Measurements from ENCODE around the gene AGL. TPM values are rescaled to one million over a fixed set of nuclear protein-coding genes. Genes with fewer than 3 reads are reported as not detected.
"Not testable (repeated sequence)": the region's sequence is repeated elsewhere in the genome, so short reads cannot be mapped to it uniquely, and the experiment has no call there.

The AGL gene
- total RNA-seq, 6 experiments from 2014 or later, result 5.8 to 8.2 (median 7.2) TPM

- DNase-seq, result peak; percentile 19
- no peak for TF ChIP-seq CTCF (IDR thresholded peaks at IDR 0.05)
- peaks cover 13% of the 10 kb centered on the region for H3K4me1 Mint-ChIP-seq (ENCODE audit: low read depth)
- no peaks in the 10 kb centered on the region for H3K36me3 Mint-ChIP-seq (ENCODE audit: low read depth)
- no peaks in the 10 kb centered on the region for H3K9me3 Mint-ChIP-seq
- no peak overlapping the region for H3K4me3 Mint-ChIP-seq
- no peak overlapping the region for H3K27ac Mint-ChIP-seq
- H3K27me3 Mint-ChIP-seq (ENCODE audit: insufficient read depth), result peaks cover 2% of the 10 kb centered on the region; the same call in 1 of the 2 replicates
Measured at GRCh38 chr1:99855914-99856450, 5.8 kb downstream of the AGL start.

GRCh38 chr1:99857041-99857440 lies 6.9 kb downstream of the AGL start:
- H3K9me3 Mint-ChIP-seq; H3K27ac Mint-ChIP-seq; H3K4me3 Mint-ChIP-seq; DNase-seq; H3K36me3 Mint-ChIP-seq (ENCODE audit: low read depth); H3K4me1 Mint-ChIP-seq (ENCODE audit: low read depth); H3K27me3 Mint-ChIP-seq (ENCODE audit: insufficient read depth): not testable (repeated sequence)

- Mint-ChIP-seq H3K36me3 (ENCODE audit: low read depth) (no peaks in the 10 kb centered on the region), H3K4me3 (no peak overlapping the region), H3K9me3 (no peaks in the 10 kb centered on the region), H3K27me3 (ENCODE audit: insufficient read depth) (peaks cover 2% of the 10 kb centered on the region; the same call in 1 of the 2 replicates), H3K27ac (no peak overlapping the region), H3K4me1 (ENCODE audit: low read depth) (no peaks in the 10 kb centered on the region)
- no peak for DNase-seq
- no peak for TF ChIP-seq CTCF (IDR thresholded peaks at IDR 0.05)
Measured at GRCh38 chr1:99858286-99858685, 8.1 kb downstream of the AGL start.

GRCh38 chr1:99858881-99859280 lies 8.7 kb downstream of the AGL start:
- TF ChIP-seq CTCF (IDR thresholded peaks at IDR 0.05), result no peak
- no peaks in the 10 kb centered on the region for H3K9me3 Mint-ChIP-seq
- peaks cover 2% of the 10 kb centered on the region; the same call in 1 of the 2 replicates for H3K27me3 Mint-ChIP-seq (ENCODE audit: insufficient read depth)
- H3K4me3 Mint-ChIP-seq, result no peak overlapping the region
- DNase-seq, result no peak
- no peak overlapping the region for H3K27ac Mint-ChIP-seq
- no peaks in the 10 kb centered on the region for H3K4me1 Mint-ChIP-seq (ENCODE audit: low read depth)
- no peaks in the 10 kb centered on the region for H3K36me3 Mint-ChIP-seq (ENCODE audit: low read depth)

- no peak overlapping the region for H3K27ac Mint-ChIP-seq
- TF ChIP-seq CTCF (IDR thresholded peaks at IDR 0.05), result no peak
Measured at GRCh38 chr1:99860703-99861102, 10.5 kb downstream of the AGL start.

GRCh38 chr1:99867682-99868081 lies 17.5 kb downstream of the AGL start:
- Mint-ChIP-seq H3K27ac (no peak overlapping the region), H3K4me3 (no peak overlapping the region), H3K36me3 (ENCODE audit: low read depth) (no peaks in the 10 kb centered on the region), H3K27me3 (ENCODE audit: insufficient read depth) (no peaks in the 10 kb centered on the region), H3K4me1 (ENCODE audit: low read depth) (no peaks in the 10 kb centered on the region; the same call in 1 of the 2 replicates), H3K9me3 (no peaks in the 10 kb centered on the region)
- no peak for TF ChIP-seq CTCF (IDR thresholded peaks at IDR 0.05)
- DNase-seq, result no peak

More at GRCh38 chr1:99860703-99861102, 10.5 kb downstream of the AGL start:
- H3K4me1 Mint-ChIP-seq (ENCODE audit: low read depth), result no peaks in the 10 kb centered on the region
- no peak for DNase-seq
- H3K36me3 Mint-ChIP-seq (ENCODE audit: low read depth), result no peaks in the 10 kb centered on the region
- no peak overlapping the region for H3K4me3 Mint-ChIP-seq
- no peaks in the 10 kb centered on the region for H3K9me3 Mint-ChIP-seq
- no peaks in the 10 kb centered on the region for H3K27me3 Mint-ChIP-seq (ENCODE audit: insufficient read depth)

Data from HFFc6 (cell line).